Suprapubic skin (tissue), 3 donors: ENCODE results near the gene CAPZB.

Experiments
- CTCF ChIP-seq, 2 donors: fragments of 200-600 bp in 1 of 2; fragments of 450-650 bp in 1 of 2; sonication (generic) in 1 of 2; IDR thresholded peaks; one replicate each; pipeline ENCODE4 v1.5.1; 2016 to 2019; ENCODE audit warnings: antibody characterized with exemption in 2 of 2, mild to moderate bottlenecking in 1 of 2, moderate library complexity in 1 of 2
- POLR2A ChIP-seq, 2 donors: fragments of 450-650 bp; IDR thresholded peaks; one replicate each; pipeline ENCODE4 v1.6.1; 2017; ENCODE audit warnings: antibody characterized with exemption in 2 of 2, mild to moderate bottlenecking in 2 of 2, moderate library complexity in 2 of 2

- TF ChIP-seq POLR2A (IDR thresholded peaks at IDR 0.05) (no peak), CTCF (IDR thresholded peaks at IDR 0.05) (no peak)
Observed at GRCh38 chr1:19475296-19475695, 10.0 kb downstream of the CAPZB start.
